Measurements from ENCODE around the gene CELF1.

The CELF1 gene

GRCh38 chr11:47453365-47453764 is 99.6 kb downstream of the CELF1 start:
- H3K4me3 ChIP-seq (ENCODE audit: insufficient read length, low read depth): no peak overlapping the region
- TF ChIP-seq YY1 (IDR thresholded peaks at IDR 0.05; ENCODE audit: insufficient read depth, insufficient read length) (no peak), ZNF274 (IDR thresholded peaks at IDR 0.05; ENCODE audit: low read depth, low read length) (no peak), SUZ12 (IDR thresholded peaks at IDR 0.05; ENCODE audit: extremely low read depth, insufficient read depth, insufficient read length) (no peak)
- H3K36me3 ChIP-seq (ENCODE audit: insufficient read depth, insufficient read length, low read length): no peaks in the 10 kb centered on the region
- no peak for DNase-seq (ENCODE audit: low read depth, low spot score)
- no peaks in the 10 kb centered on the region for H3K9me3 ChIP-seq (ENCODE audit: insufficient read depth, low read length)
- H3K27me3 ChIP-seq (ENCODE audit: insufficient read depth, insufficient read length): no peaks in the 10 kb centered on the region
- H3K4me1 ChIP-seq (ENCODE audit: insufficient read depth, insufficient read length): peaks cover 10% of the 10 kb centered on the region
- H3K9ac ChIP-seq (ENCODE audit: insufficient read length, low read depth): no peak overlapping the region

- DNase-seq (ENCODE audit: low read depth, low spot score): no peak
- no peak for TF ChIP-seq SUZ12 (IDR thresholded peaks at IDR 0.05; ENCODE audit: extremely low read depth, insufficient read depth, insufficient read length)
- no peak for TF ChIP-seq YY1 (IDR thresholded peaks at IDR 0.05; ENCODE audit: insufficient read depth, insufficient read length)
- TF ChIP-seq ZNF274 (IDR thresholded peaks at IDR 0.05; ENCODE audit: low read depth, low read length): no peak
- Histone ChIP-seq H3K36me3 (ENCODE audit: insufficient read depth, insufficient read length, low read length) (no peaks in the 10 kb centered on the region), H3K4me1 (ENCODE audit: insufficient read depth, insufficient read length) (peaks cover 10% of the 10 kb centered on the region), H3K9ac (ENCODE audit: insufficient read length, low read depth) (no peak overlapping the region), H3K9me3 (ENCODE audit: insufficient read depth, low read length) (no peaks in the 10 kb centered on the region), H3K27me3 (ENCODE audit: insufficient read depth, insufficient read length) (no peaks in the 10 kb centered on the region), H3K4me3 (ENCODE audit: insufficient read length, low read depth) (no peak overlapping the region)
Observed at GRCh38 chr11:47451990-47452389, 100.9 kb downstream of the CELF1 start.

- H3K9me3 ChIP-seq (ENCODE audit: insufficient read depth, low read length): no peaks in the 10 kb centered on the region
- no peak for DNase-seq (ENCODE audit: low read depth, low spot score)
- no peak for TF ChIP-seq SUZ12 (IDR thresholded peaks at IDR 0.05; ENCODE audit: extremely low read depth, insufficient read depth, insufficient read length)
- no peak overlapping the region for H3K4me3 ChIP-seq (ENCODE audit: insufficient read length, low read depth)
- peaks cover 10% of the 10 kb centered on the region for H3K4me1 ChIP-seq (ENCODE audit: insufficient read depth, insufficient read length)
- no peaks in the 10 kb centered on the region for H3K27me3 ChIP-seq (ENCODE audit: insufficient read depth, insufficient read length)
- no peak overlapping the region for H3K9ac ChIP-seq (ENCODE audit: insufficient read length, low read depth)
- H3K36me3 ChIP-seq (ENCODE audit: insufficient read depth, insufficient read length, low read length): no peaks in the 10 kb centered on the region
Observed at GRCh38 chr11:47451436-47451835, 101.5 kb downstream of the CELF1 start.

- TF ChIP-seq ZNF274 (IDR thresholded peaks at IDR 0.05; ENCODE audit: low read depth, low read length): no peak
- TF ChIP-seq YY1 (IDR thresholded peaks at IDR 0.05; ENCODE audit: insufficient read depth, insufficient read length): no peak
- TF ChIP-seq SUZ12 (IDR thresholded peaks at IDR 0.05; ENCODE audit: extremely low read depth, insufficient read depth, insufficient read length): no peak
- H3K9ac ChIP-seq (ENCODE audit: insufficient read length, low read depth): no peak overlapping the region
Observed at GRCh38 chr11:47449541-47449940, 103.4 kb downstream of the CELF1 start.

GRCh38 chr11:47448566-47449427 is 104.1 kb downstream of the CELF1 start, which contains the start of gene RAPSN:
TSS of gene RAPSN (minus strand) at chr11:47449136. CDS start at chr11:47448964, 172 bp downstream.
- Histone ChIP-seq H3K9me3 (ENCODE audit: insufficient read depth, low read length) (no peaks in the 10 kb centered on the region), H3K4me3 (ENCODE audit: insufficient read length, low read depth) (no peak within 1 kb of the TSS), H3K36me3 (ENCODE audit: insufficient read depth, insufficient read length, low read length) (no peaks in the 10 kb centered on the region), H3K9ac (ENCODE audit: insufficient read length, low read depth) (no peak within 1 kb of the TSS), H3K27me3 (ENCODE audit: insufficient read depth, insufficient read length) (no peaks in the 10 kb centered on the region), H3K4me1 (ENCODE audit: insufficient read depth, insufficient read length) (peaks cover 10% of the 10 kb centered on the region)
- no peak for DNase-seq (ENCODE audit: low read depth, low spot score)
- TF ChIP-seq SUZ12 (IDR thresholded peaks at IDR 0.05; ENCODE audit: extremely low read depth, insufficient read depth, insufficient read length) (no peak), ZNF274 (IDR thresholded peaks at IDR 0.05; ENCODE audit: low read depth, low read length) (no peak), YY1 (IDR thresholded peaks at IDR 0.05; ENCODE audit: insufficient read depth, insufficient read length) (no peak)

More at GRCh38 chr11:47449541-47449940, 103.4 kb downstream of the CELF1 start:
- no peaks in the 10 kb centered on the region for H3K9me3 ChIP-seq (ENCODE audit: insufficient read depth, low read length)
- peaks cover 10% of the 10 kb centered on the region for H3K4me1 ChIP-seq (ENCODE audit: insufficient read depth, insufficient read length)
- no peak for DNase-seq (ENCODE audit: low read depth, low spot score)
- H3K27me3 ChIP-seq (ENCODE audit: insufficient read depth, insufficient read length): no peaks in the 10 kb centered on the region
- H3K36me3 ChIP-seq (ENCODE audit: insufficient read depth, insufficient read length, low read length): no peaks in the 10 kb centered on the region
- no peak overlapping the region for H3K4me3 ChIP-seq (ENCODE audit: insufficient read length, low read depth)

- Histone ChIP-seq H3K27me3 (ENCODE audit: insufficient read depth, insufficient read length) (no peaks in the 10 kb centered on the region), H3K9ac (ENCODE audit: insufficient read length, low read depth) (no peak overlapping the region), H3K4me1 (ENCODE audit: insufficient read depth, insufficient read length) (peaks cover 10% of the 10 kb centered on the region), H3K4me3 (ENCODE audit: insufficient read length, low read depth) (no peak overlapping the region), H3K36me3 (ENCODE audit: insufficient read depth, insufficient read length, low read length) (no peaks in the 10 kb centered on the region), H3K9me3 (ENCODE audit: insufficient read depth, low read length) (no peaks in the 10 kb centered on the region)
- no peak for DNase-seq (ENCODE audit: low read depth, low spot score)
- TF ChIP-seq ZNF274 (IDR thresholded peaks at IDR 0.05; ENCODE audit: low read depth, low read length) (no peak), SUZ12 (IDR thresholded peaks at IDR 0.05; ENCODE audit: extremely low read depth, insufficient read depth, insufficient read length) (no peak), YY1 (IDR thresholded peaks at IDR 0.05; ENCODE audit: insufficient read depth, insufficient read length) (no peak)
Observed at GRCh38 chr11:47447906-47448305, 105.0 kb downstream of the CELF1 start.

- Histone ChIP-seq H3K9me3 (ENCODE audit: insufficient read depth, low read length) (no peaks in the 10 kb centered on the region), H3K4me3 (ENCODE audit: insufficient read length, low read depth) (no peak overlapping the region), H3K9ac (ENCODE audit: insufficient read length, low read depth) (no peak overlapping the region), H3K36me3 (ENCODE audit: insufficient read depth, insufficient read length, low read length) (no peaks in the 10 kb centered on the region), H3K27me3 (ENCODE audit: insufficient read depth, insufficient read length) (no peaks in the 10 kb centered on the region), H3K4me1 (ENCODE audit: insufficient read depth, insufficient read length) (peaks cover 10% of the 10 kb centered on the region)
- TF ChIP-seq YY1 (IDR thresholded peaks at IDR 0.05; ENCODE audit: insufficient read depth, insufficient read length): no peak
- TF ChIP-seq ZNF274 (IDR thresholded peaks at IDR 0.05; ENCODE audit: low read depth, low read length): no peak
- no peak for TF ChIP-seq SUZ12 (IDR thresholded peaks at IDR 0.05; ENCODE audit: extremely low read depth, insufficient read depth, insufficient read length)
- DNase-seq (ENCODE audit: low read depth, low spot score): no peak
Observed at GRCh38 chr11:47446833-47447232, 106.1 kb downstream of the CELF1 start.

All from NT2/D1 (cell line).